GM23248 (cell line): ENCODE data around the gene TRMT2B.

Experiments
- EZH2 ChIP-seq: fragments of 200-600 bp; sonication (generic); IDR thresholded peaks from 2 replicates; pipeline ENCODE4 v1.6.1; 2018; ENCODE audit warnings: antibody characterized with exemption, mild to moderate bottlenecking; ENCODE audit not compliant: insufficient read depth, poor library complexity, severe bottlenecking
- EZH2phosphoT487 ChIP-seq: fragments of 200-600 bp; sonication (generic); IDR thresholded peaks from 2 replicates; pipeline ENCODE4 v1.6.1; 2018; ENCODE audit warnings: antibody characterized with exemption, moderate library complexity, mild to moderate bottlenecking, low read depth; ENCODE audit not compliant: insufficient read depth

- TF ChIP-seq EZH2 (no peak), EZH2phosphoT487 (no peak)
Observed at GRCh38 chrX:101028562-101028961, 23.3 kb downstream of the TRMT2B start.
